Measurements from ENCODE around the gene LRRC49.
"Not testable (repeated sequence)": the region's sequence is repeated elsewhere in the genome, so short reads cannot be mapped to it uniquely, and the experiment has no call there.

Gene LRRC49

DNA sequence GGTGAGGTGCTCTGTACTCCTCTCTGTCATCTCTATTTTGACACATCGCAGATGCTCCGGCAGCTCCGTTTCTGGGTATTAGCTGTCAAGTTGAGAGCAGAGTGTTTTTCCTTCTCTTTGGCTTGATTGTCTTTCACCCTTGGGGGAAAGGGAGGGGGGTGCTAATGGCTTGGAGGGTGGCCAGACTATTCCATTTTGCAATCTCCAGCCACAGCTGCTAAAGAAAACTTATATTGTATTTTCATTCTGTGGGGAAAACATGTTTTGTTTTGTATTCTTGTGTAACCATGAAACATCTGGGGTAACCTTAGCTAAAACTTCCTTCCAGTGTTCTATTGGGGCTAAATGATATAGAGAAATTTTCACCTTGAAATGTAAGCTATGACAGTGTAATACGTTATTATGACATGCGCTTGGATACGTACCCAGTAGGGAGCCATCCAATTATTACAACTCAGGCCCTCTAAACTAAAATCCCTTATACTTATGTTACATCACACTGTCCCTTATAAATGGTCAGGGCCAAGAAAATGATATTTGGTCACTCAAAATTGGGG is 24.6 kb upstream of the LRRC49 start:
- DNase-seq (ENCODE audit: low read depth): no peak

GRCh38 chr15:70869346-70869745 is 23.3 kb upstream of the LRRC49 start:
- DNase-seq (ENCODE audit: low read depth): no peak

DNA sequence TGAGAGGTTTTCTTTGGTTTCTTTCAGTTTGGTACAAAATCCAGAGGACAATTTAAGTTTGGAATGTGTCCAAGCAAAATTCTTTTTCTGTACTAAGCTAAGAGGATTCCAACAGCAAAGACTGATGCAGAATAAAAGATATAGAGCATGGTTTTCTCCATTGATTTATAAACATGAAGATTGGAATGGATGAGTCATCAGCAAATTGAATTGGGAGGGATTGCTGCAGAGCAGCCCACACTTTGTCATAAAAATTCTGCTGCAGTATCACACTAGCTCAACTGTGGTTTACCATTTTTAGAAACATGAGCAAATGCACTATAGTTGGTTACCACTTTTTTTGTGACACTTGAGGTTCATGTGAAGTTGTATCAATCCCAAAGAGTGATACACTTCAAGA is 22.6 kb upstream of the LRRC49 start:
- DNase-seq (ENCODE audit: low read depth): no peak

DNA sequence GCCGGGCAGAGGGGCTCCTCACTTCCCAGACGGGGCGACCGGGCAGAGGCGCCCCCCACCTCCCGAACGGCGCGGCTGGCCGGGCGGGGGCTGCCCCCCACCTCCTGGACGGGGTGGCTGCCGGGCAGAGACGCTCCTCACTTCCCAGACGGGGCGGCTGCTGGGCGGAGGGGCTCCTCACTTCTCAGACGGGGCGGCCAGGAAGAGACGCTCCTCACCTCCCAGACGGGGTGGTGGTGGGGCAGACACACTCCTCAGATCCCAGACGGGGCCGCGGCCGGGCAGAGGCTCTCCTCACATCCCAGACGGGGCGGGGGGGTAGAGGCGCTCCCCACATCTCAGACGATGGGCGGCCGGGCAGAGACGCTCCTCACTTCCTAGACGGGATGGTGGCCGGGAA is 21.1 kb upstream of the LRRC49 start:
- not testable (repeated sequence) for DNase-seq (ENCODE audit: low read depth)

DNA sequence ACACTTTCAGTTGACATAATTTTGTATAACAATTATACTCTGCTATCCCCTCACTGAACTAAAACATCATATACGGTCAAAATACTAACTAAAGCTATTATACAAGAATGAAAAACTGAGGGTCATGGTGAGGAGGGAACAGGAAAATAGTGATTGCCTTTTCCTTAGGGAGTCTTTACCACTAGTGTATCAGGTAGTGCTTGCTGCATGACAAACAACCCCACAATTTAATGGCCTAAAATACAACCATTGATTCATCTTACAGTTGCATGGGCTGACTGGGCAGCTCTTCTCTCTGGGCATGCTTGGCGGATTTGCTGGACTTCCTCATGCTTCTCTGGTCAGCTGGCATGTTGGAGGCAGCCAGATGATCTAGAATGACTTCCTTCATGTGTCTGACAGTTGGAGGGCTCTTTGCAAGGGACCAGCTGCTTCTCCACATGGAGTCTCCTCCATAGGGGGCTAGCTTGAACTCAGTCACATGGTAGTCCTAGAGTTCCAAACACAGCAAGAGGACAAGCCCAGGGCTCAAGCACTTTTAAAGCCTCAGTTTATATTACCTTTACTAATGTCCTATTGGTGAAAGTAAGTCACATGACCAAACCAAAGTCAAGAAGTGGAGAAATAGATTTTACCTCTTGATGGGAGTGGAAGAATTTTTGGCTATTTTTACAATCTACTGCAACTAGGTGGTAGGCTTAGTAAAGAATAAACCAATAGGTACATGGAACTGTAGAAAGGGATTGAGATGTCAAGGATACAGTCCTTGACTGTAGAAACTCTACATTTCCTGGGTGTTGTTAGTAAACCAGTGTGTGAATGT is 19.2 kb upstream of the LRRC49 start:
- no peak for DNase-seq (ENCODE audit: low read depth)

DNA sequence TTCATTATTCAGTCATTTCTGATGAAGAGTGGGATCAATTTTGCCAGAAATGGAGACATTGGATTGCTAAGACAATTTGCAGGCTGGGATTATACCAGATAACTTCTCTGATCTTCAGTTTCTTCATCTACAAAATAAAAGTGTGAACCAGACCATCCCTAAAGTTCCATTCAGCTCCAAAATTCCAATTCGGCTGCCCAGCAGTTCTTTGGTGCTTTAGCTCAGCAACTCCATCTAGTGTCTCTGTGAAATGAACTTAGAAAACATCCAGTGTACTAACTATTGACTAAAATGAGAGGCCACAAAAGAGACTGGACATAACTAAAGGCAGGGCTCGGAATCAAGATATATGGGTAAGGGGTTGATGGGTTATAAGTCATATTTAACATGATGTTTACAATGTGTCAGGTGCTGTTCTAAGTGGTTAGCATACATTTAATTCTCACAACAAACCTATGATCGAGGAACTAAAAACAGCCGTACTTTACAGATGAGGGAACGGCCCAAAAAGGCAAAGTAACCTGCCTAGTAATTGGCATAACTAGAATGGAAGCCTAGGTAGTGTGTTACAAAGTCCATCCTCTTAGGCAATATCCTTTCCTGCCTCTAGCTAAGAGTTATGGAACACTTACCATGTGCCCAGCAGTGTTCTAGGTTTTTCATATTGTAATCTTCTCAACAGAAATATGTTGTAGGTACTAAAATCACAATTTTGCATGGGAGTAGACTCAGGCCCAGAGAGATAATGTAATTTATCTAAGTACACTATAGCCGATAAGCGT is 17.4 kb upstream of the LRRC49 start:
- DNase-seq (ENCODE audit: low read depth): no peak

- DNase-seq (ENCODE audit: low read depth): no peak
These were observed 16.6 kb upstream of the LRRC49 start for GRCh38 chr15:70876011-70876410.

GRCh38 chr15:70876683-70877082 is 15.9 kb upstream of the LRRC49 start:
- no peak for DNase-seq (ENCODE audit: low read depth)

- no peak for DNase-seq (ENCODE audit: low read depth)
These were observed 13.2 kb upstream of the LRRC49 start for GRCh38 chr15:70879401-70879800.

DNA sequence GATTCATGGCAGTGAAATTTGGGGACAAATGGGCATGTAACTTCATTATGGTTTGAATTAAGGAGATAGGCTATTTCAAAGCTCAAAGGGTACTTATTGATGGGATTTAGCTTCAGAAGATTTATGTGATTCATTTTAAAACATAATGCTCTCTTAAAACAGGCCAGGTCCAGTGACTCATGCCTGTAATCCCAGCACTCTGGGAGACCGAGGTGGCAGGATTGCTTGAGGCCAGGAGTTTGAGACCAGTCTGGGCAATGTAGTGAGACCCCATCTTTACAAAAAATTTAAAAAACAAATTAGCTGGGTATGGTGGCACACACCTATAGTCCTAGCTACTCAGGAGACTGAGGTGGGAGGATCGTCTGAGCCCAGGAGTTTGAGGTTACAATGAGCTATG is 11.8 kb upstream of the LRRC49 start:
- no peak for DNase-seq (ENCODE audit: low read depth)

- no peak for DNase-seq (ENCODE audit: low read depth)
These were observed 10.3 kb upstream of the LRRC49 start for GRCh38 chr15:70882361-70882760.

- DNase-seq (ENCODE audit: low read depth): no peak
These were observed 410 bp downstream of the LRRC49 start for GRCh38 chr15:70892912-70893560.

GRCh38 chr15:70902107-70902506 is 9.5 kb downstream of the LRRC49 start:
- no peak for DNase-seq (ENCODE audit: low read depth)

DNA sequence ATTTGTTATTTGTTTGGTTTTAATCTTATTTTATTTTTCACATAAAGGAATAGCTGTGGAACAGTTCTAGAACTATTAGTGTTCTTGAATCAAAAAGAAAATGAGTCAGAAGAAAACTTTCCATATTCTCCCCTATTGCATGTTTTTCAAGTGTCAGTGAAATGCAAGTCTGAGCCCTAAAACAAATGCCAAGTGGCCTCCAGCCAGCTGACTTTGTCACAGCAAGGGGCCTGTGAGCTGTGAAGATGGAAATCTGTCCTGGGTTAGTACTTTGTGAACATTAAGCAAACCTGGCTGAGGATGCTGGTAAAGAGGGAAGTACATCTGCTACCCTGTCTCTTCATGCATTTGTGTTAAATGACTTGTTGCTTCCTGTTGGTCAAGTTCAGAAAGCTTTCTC is 14.2 kb downstream of the LRRC49 start:
- DNase-seq (ENCODE audit: low read depth): no peak

DNA sequence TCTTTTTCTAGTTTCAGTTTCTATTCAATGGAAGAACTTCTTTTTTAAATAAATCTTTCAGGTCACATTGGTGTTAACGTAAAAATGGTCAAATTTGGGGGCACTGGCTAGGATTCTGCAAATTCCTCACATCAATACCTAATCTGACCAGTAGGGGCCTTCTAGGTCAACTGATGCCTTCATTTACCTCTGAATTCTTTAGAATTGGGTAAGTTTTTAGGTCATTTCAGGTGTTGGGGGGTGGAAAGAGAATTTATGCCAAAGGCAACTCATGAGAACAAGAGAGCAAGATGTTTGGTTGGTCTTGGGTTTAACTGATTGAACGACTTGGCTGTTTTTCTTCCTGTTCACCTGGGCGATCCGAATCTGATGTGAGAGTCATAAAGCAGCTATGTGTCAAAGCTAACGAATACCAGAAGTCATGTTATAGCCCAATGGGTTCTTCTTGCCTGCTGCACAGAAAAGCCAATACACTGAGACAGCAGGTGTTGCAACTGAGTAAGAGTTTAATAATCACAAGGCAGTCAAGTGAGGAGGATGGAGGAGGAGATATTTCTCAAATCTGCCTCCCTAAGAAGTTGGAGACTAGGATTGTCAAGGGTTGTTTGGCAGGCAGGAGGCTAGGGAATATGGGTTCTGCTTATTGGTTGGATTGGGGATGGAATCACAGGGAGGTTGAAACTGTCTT is 15.3 kb downstream of the LRRC49 start:
- DNase-seq (ENCODE audit: low read depth): no peak

GRCh38 chr15:70910958-70911357 is 18.3 kb downstream of the LRRC49 start:
- no peak for DNase-seq (ENCODE audit: low read depth)

- no peak for DNase-seq (ENCODE audit: low read depth)
These were observed 19.6 kb downstream of the LRRC49 start for GRCh38 chr15:70912187-70912586.

DNA sequence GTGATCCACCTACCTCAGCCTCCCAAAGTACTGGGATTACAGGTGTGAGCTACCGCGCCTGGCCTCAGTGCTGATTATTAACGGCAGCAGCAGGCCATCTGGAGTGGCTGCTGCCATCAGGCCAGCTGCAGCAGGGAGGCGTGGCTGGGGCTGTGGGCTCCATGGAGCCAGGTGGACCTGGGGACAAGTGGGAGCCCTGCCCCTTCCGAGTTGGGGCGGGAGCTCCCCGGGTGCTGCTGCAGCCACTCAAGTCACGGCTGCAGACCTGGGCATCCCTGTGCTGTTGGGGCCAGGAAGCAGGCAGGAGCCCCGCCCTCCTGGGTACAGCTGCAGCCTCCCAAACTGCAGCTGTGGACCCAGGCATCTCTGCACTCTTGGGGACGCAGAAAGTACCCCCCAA is 23.9 kb downstream of the LRRC49 start:
- DNase-seq (ENCODE audit: low read depth): no peak

DNA sequence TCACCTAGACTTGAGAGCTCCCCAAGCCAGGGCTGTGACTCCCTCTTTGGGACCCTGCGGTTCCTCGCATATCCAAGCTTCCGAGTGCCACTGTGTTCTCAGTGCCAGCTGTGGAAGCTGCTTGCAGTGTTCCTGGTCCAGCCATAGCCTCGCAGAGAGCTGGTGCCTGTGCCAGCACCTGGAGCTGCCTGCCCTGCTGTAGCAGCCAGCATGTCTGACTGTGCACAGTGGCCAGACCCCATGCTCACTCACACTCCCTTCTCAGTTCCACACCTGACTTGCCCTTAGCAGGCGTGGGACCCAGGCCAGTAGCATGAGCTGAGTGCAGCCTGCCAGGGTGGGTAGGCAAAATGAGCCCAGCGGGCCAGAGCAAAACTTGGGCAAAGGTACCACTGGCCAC is 25.3 kb downstream of the LRRC49 start:
- DNase-seq (ENCODE audit: low read depth): no peak

- DNase-seq (ENCODE audit: low read depth): no peak
These were observed 28.5 kb downstream of the LRRC49 start for GRCh38 chr15:70920981-70921696.

DNA sequence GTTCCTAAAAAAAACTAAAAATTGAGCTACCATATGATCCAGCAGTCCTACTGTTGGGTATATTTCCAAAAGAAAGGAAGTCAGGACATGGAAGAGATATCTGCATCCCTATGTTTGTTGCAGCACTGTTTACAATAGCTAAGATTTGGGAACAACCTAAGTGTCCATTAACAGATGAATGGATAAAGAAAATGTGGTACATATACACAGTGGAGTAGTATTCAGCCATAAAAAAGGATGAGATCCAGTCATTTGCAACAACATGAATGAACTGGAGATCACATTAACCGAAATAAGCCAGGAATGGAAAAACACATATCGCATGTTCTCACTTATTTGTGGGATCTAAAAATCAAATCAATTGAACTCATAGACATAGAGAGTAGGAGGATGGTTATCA is 29.5 kb downstream of the LRRC49 start:
- no peak for DNase-seq (ENCODE audit: low read depth)
